Activated CD4-positive, CD25-positive, alpha-beta regulatory T cell (primary cell): ENCODE measurements around the gene LGR6.
"Not testable (repeated sequence)": the region's sequence is repeated elsewhere in the genome, so short reads cannot be mapped to it uniquely, and the experiment has no call there.

Source experiments
- DNase-seq, 4 experiments: peaks; one replicate each; lab custom pipeline; 2025; lab: John Stamatoyannopoulos, UW

Gene LGR6

GRCh38 chr1:202242080-202242419, 48.5 kb downstream of the LGR6 start:
- DNase-seq: no peak

GRCh38 chr1:202243006-202243405, 49.4 kb downstream of the LGR6 start:
- no peak for DNase-seq

- DNase-seq: no peak
Observed at GRCh38 chr1:202244841-202245261, 51.3 kb downstream of the LGR6 start.

- no peak for DNase-seq
Observed at GRCh38 chr1:202245391-202245790, 51.8 kb downstream of the LGR6 start.

GRCh38 chr1:202247104-202247503, 53.5 kb downstream of the LGR6 start:
- DNase-seq: no peak

GRCh38 chr1:202247837-202248795, 54.5 kb downstream of the LGR6 start:
- no peak for DNase-seq

GRCh38 chr1:202248861-202249260, 55.3 kb downstream of the LGR6 start:
- DNase-seq: no peak

- no peak for DNase-seq
Observed at GRCh38 chr1:202249436-202249835, 55.8 kb downstream of the LGR6 start.

- DNase-seq: no peak
Observed at GRCh38 chr1:202249846-202250245, 56.2 kb downstream of the LGR6 start.

- no peak for DNase-seq
Observed at GRCh38 chr1:202250982-202251381, 57.4 kb downstream of the LGR6 start.

GRCh38 chr1:202251424-202252256, 58.0 kb downstream of the LGR6 start:
- no peak for DNase-seq

GRCh38 chr1:202252271-202252670, 58.7 kb downstream of the LGR6 start:
- no peak for DNase-seq

GRCh38 chr1:202254454-202255252, 61.1 kb downstream of the LGR6 start:
- DNase-seq: no peak

- no peak for DNase-seq
Observed at GRCh38 chr1:202255343-202255742, 61.7 kb downstream of the LGR6 start.

- no peak for DNase-seq
Observed at GRCh38 chr1:202259705-202260104, 66.1 kb downstream of the LGR6 start.

GRCh38 chr1:202261209-202261958, 67.8 kb downstream of the LGR6 start:
- DNase-seq: not testable (repeated sequence)

GRCh38 chr1:202263628-202264027, 70.0 kb downstream of the LGR6 start:
- DNase-seq: no peak

GRCh38 chr1:202264300-202264699, 70.7 kb downstream of the LGR6 start:
- no peak for DNase-seq

- DNase-seq: no peak
Observed at GRCh38 chr1:202264726-202265125, 71.1 kb downstream of the LGR6 start.

- no peak for DNase-seq
Observed at GRCh38 chr1:202266061-202266765, 72.6 kb downstream of the LGR6 start.

- DNase-seq: no peak
Observed at GRCh38 chr1:202268032-202268431, 74.4 kb downstream of the LGR6 start.
